ENCODE data around the gene GXYLT2.

GXYLT2 gene

GRCh38 chr3:72957297-72957696 is 69.5 kb downstream of the GXYLT2 start:
- Histone ChIP-seq H3K4me3 (ENCODE audit: low read depth, low read length) (no peak overlapping the region), H3K27me3 (ENCODE audit: insufficient read depth, low read length) (no peaks in the 10 kb centered on the region), H3K79me2 (ENCODE audit: control insufficient read depth, insufficient read depth, low read length, unreplicated experiment) (no peaks in the 10 kb centered on the region), H3K36me3 (ENCODE audit: insufficient read depth, low read length) (no peaks in the 10 kb centered on the region), H3K4me1 (ENCODE audit: control insufficient read depth, insufficient read depth, low read length, unreplicated experiment) (peaks cover 6% of the 10 kb centered on the region), H3K27ac (ENCODE audit: low read depth, low read length) (no peak overlapping the region), H2AFZ (ENCODE audit: low read length, unreplicated experiment) (no peak overlapping the region)

GRCh38 chr3:72959336-72959735 is 71.5 kb downstream of the GXYLT2 start:
- Histone ChIP-seq H3K79me2 (ENCODE audit: control insufficient read depth, insufficient read depth, low read length, unreplicated experiment) (no peaks in the 10 kb centered on the region), H3K4me3 (ENCODE audit: low read depth, low read length) (no peak overlapping the region), H3K36me3 (ENCODE audit: insufficient read depth, low read length) (no peaks in the 10 kb centered on the region), H3K4me1 (ENCODE audit: control insufficient read depth, insufficient read depth, low read length, unreplicated experiment) (peaks cover 6% of the 10 kb centered on the region), H3K27ac (ENCODE audit: low read depth, low read length) (no peak overlapping the region), H2AFZ (ENCODE audit: low read length, unreplicated experiment) (no peak overlapping the region), H3K27me3 (ENCODE audit: insufficient read depth, low read length) (no peaks in the 10 kb centered on the region)

- Histone ChIP-seq H3K27ac (ENCODE audit: low read depth, low read length) (no peak overlapping the region), H3K27me3 (ENCODE audit: insufficient read depth, low read length) (no peaks in the 10 kb centered on the region), H3K36me3 (ENCODE audit: insufficient read depth, low read length) (no peaks in the 10 kb centered on the region), H3K4me3 (ENCODE audit: low read depth, low read length) (no peak overlapping the region), H2AFZ (ENCODE audit: low read length, unreplicated experiment) (no peak overlapping the region), H3K4me1 (ENCODE audit: control insufficient read depth, insufficient read depth, low read length, unreplicated experiment) (peaks cover 6% of the 10 kb centered on the region), H3K79me2 (ENCODE audit: control insufficient read depth, insufficient read depth, low read length, unreplicated experiment) (no peaks in the 10 kb centered on the region)
These were observed 73.1 kb downstream of the GXYLT2 start for GRCh38 chr3:72960812-72961518.

GRCh38 chr3:72961752-72962151 is 73.9 kb downstream of the GXYLT2 start:
- Histone ChIP-seq H3K27me3 (ENCODE audit: insufficient read depth, low read length) (no peaks in the 10 kb centered on the region), H3K27ac (ENCODE audit: low read depth, low read length) (no peak overlapping the region), H3K4me1 (ENCODE audit: control insufficient read depth, insufficient read depth, low read length, unreplicated experiment) (peaks cover 6% of the 10 kb centered on the region), H2AFZ (ENCODE audit: low read length, unreplicated experiment) (no peak overlapping the region), H3K79me2 (ENCODE audit: control insufficient read depth, insufficient read depth, low read length, unreplicated experiment) (no peaks in the 10 kb centered on the region), H3K36me3 (ENCODE audit: insufficient read depth, low read length) (no peaks in the 10 kb centered on the region), H3K4me3 (ENCODE audit: low read depth, low read length) (no peak overlapping the region)

GRCh38 chr3:72962317-72962716 is 74.5 kb downstream of the GXYLT2 start:
- Histone ChIP-seq H3K27ac (ENCODE audit: low read depth, low read length) (no peak overlapping the region), H3K4me3 (ENCODE audit: low read depth, low read length) (no peak overlapping the region), H3K36me3 (ENCODE audit: insufficient read depth, low read length) (no peaks in the 10 kb centered on the region), H3K79me2 (ENCODE audit: control insufficient read depth, insufficient read depth, low read length, unreplicated experiment) (no peaks in the 10 kb centered on the region), H3K4me1 (ENCODE audit: control insufficient read depth, insufficient read depth, low read length, unreplicated experiment) (peaks cover 6% of the 10 kb centered on the region), H2AFZ (ENCODE audit: low read length, unreplicated experiment) (no peak overlapping the region), H3K27me3 (ENCODE audit: insufficient read depth, low read length) (no peaks in the 10 kb centered on the region)

GRCh38 chr3:72964633-72965032 is 76.8 kb downstream of the GXYLT2 start:
- H3K36me3 ChIP-seq (ENCODE audit: insufficient read depth, low read length), result peaks cover 5% of the 10 kb centered on the region; the same call in 1 of the 2 replicates
- H3K4me3 ChIP-seq (ENCODE audit: low read depth, low read length), result no peak overlapping the region
- peaks cover 6% of the 10 kb centered on the region for H3K4me1 ChIP-seq (ENCODE audit: control insufficient read depth, insufficient read depth, low read length, unreplicated experiment)
- no peak overlapping the region for H2AFZ ChIP-seq (ENCODE audit: low read length, unreplicated experiment)
- H3K27ac ChIP-seq (ENCODE audit: low read depth, low read length), result no peak overlapping the region
- H3K79me2 ChIP-seq (ENCODE audit: control insufficient read depth, insufficient read depth, low read length, unreplicated experiment), result no peaks in the 10 kb centered on the region
- no peaks in the 10 kb centered on the region for H3K27me3 ChIP-seq (ENCODE audit: insufficient read depth, low read length)

GRCh38 chr3:72968266-72968664 is 80.4 kb downstream of the GXYLT2 start:
- H3K36me3 ChIP-seq (ENCODE audit: insufficient read depth, low read length), result peaks cover 5% of the 10 kb centered on the region; the same call in 1 of the 2 replicates
- no peak overlapping the region for H2AFZ ChIP-seq (ENCODE audit: low read length, unreplicated experiment)
- no peaks in the 10 kb centered on the region for H3K79me2 ChIP-seq (ENCODE audit: control insufficient read depth, insufficient read depth, low read length, unreplicated experiment)
- no peaks in the 10 kb centered on the region for H3K4me1 ChIP-seq (ENCODE audit: control insufficient read depth, insufficient read depth, low read length, unreplicated experiment)
- H3K4me3 ChIP-seq (ENCODE audit: low read depth, low read length), result no peak overlapping the region
- no peaks in the 10 kb centered on the region for H3K27me3 ChIP-seq (ENCODE audit: insufficient read depth, low read length)
- no peak overlapping the region for H3K27ac ChIP-seq (ENCODE audit: low read depth, low read length)

GRCh38 chr3:72969766-72970165 is 81.9 kb downstream of the GXYLT2 start:
- Histone ChIP-seq H3K4me1 (ENCODE audit: control insufficient read depth, insufficient read depth, low read length, unreplicated experiment) (no peaks in the 10 kb centered on the region), H3K27me3 (ENCODE audit: insufficient read depth, low read length) (no peaks in the 10 kb centered on the region), H3K27ac (ENCODE audit: low read depth, low read length) (no peak overlapping the region), H3K79me2 (ENCODE audit: control insufficient read depth, insufficient read depth, low read length, unreplicated experiment) (no peaks in the 10 kb centered on the region), H2AFZ (ENCODE audit: low read length, unreplicated experiment) (no peak overlapping the region), H3K36me3 (ENCODE audit: insufficient read depth, low read length) (peaks cover 5% of the 10 kb centered on the region; the same call in 1 of the 2 replicates), H3K4me3 (ENCODE audit: low read depth, low read length) (no peak overlapping the region)

GRCh38 chr3:72970942-72971341 is 83.1 kb downstream of the GXYLT2 start:
- Histone ChIP-seq H3K4me1 (ENCODE audit: control insufficient read depth, insufficient read depth, low read length, unreplicated experiment) (no peaks in the 10 kb centered on the region), H2AFZ (ENCODE audit: low read length, unreplicated experiment) (no peak overlapping the region), H3K36me3 (ENCODE audit: insufficient read depth, low read length) (peaks cover 5% of the 10 kb centered on the region; the same call in 1 of the 2 replicates), H3K27ac (ENCODE audit: low read depth, low read length) (no peak overlapping the region), H3K4me3 (ENCODE audit: low read depth, low read length) (no peak overlapping the region), H3K27me3 (ENCODE audit: insufficient read depth, low read length) (no peaks in the 10 kb centered on the region), H3K79me2 (ENCODE audit: control insufficient read depth, insufficient read depth, low read length, unreplicated experiment) (no peaks in the 10 kb centered on the region)

- Histone ChIP-seq H3K4me1 (ENCODE audit: control insufficient read depth, insufficient read depth, low read length, unreplicated experiment) (peaks cover 6% of the 10 kb centered on the region), H2AFZ (ENCODE audit: low read length, unreplicated experiment) (no peak overlapping the region), H3K79me2 (ENCODE audit: control insufficient read depth, insufficient read depth, low read length, unreplicated experiment) (no peaks in the 10 kb centered on the region), H3K27ac (ENCODE audit: low read depth, low read length) (no peak overlapping the region), H3K36me3 (ENCODE audit: insufficient read depth, low read length) (peaks cover 5% of the 10 kb centered on the region; the same call in 1 of the 2 replicates), H3K27me3 (ENCODE audit: insufficient read depth, low read length) (no peaks in the 10 kb centered on the region), H3K4me3 (ENCODE audit: low read depth, low read length) (no peak overlapping the region)
These were observed 84.8 kb downstream of the GXYLT2 start for GRCh38 chr3:72972706-72973030.

- H3K79me2 ChIP-seq (ENCODE audit: control insufficient read depth, insufficient read depth, low read length, unreplicated experiment), result no peaks in the 10 kb centered on the region
- H3K27me3 ChIP-seq (ENCODE audit: insufficient read depth, low read length), result no peaks in the 10 kb centered on the region
- H2AFZ ChIP-seq (ENCODE audit: low read length, unreplicated experiment), result no peak overlapping the region
- H3K36me3 ChIP-seq (ENCODE audit: insufficient read depth, low read length), result peaks cover 4% of the 10 kb centered on the region; the same call in 1 of the 2 replicates
- H3K4me1 ChIP-seq (ENCODE audit: control insufficient read depth, insufficient read depth, low read length, unreplicated experiment), result peaks cover 6% of the 10 kb centered on the region
- no peak overlapping the region for H3K27ac ChIP-seq (ENCODE audit: low read depth, low read length)
- H3K4me3 ChIP-seq (ENCODE audit: low read depth, low read length), result no peak overlapping the region
These were observed 85.3 kb downstream of the GXYLT2 start for GRCh38 chr3:72973031-72973723.

Data from ACC112 (cell line).